Measurements from ENCODE around the gene EML6.

Gene EML6

GRCh38 chr2:54999182-54999581 is 275.7 kb downstream of the EML6 start:
- DNase-seq (ENCODE audit: low read depth in 2 of 2) = no peak

GRCh38 chr2:55000341-55000740 is 276.9 kb downstream of the EML6 start:
- DNase-seq (ENCODE audit: low read depth in 2 of 2) = no peak

- no peak for DNase-seq (ENCODE audit: low read depth in 2 of 2)
Observed at GRCh38 chr2:55001716-55002115, 278.3 kb downstream of the EML6 start.

- no peak for DNase-seq (ENCODE audit: low read depth in 2 of 2)
Observed at GRCh38 chr2:55003706-55004639, 280.5 kb downstream of the EML6 start.

GRCh38 chr2:55006306-55006705 is 282.8 kb downstream of the EML6 start:
- no peak for DNase-seq (ENCODE audit: low read depth in 2 of 2)

GRCh38 chr2:55009277-55010060 is 286.0 kb downstream of the EML6 start:
- DNase-seq (ENCODE audit: low read depth in 2 of 2) = no peak

GRCh38 chr2:55010149-55010591 is 286.7 kb downstream of the EML6 start:
- DNase-seq (ENCODE audit: low read depth in 2 of 2) = peak in 1 of 2 donors; percentile 9

- no peak for DNase-seq (ENCODE audit: low read depth in 2 of 2)
Observed at GRCh38 chr2:55010915-55011314, 287.5 kb downstream of the EML6 start.

GRCh38 chr2:55011831-55012671 is 288.6 kb downstream of the EML6 start:
- no peak for DNase-seq (ENCODE audit: low read depth in 2 of 2)

GRCh38 chr2:55012672-55013484 is 289.4 kb downstream of the EML6 start:
- DNase-seq (ENCODE audit: low read depth in 2 of 2) = no peak

- DNase-seq (ENCODE audit: low read depth in 2 of 2) = no peak
Observed at GRCh38 chr2:55013936-55014335, 290.5 kb downstream of the EML6 start.

- no peak for DNase-seq (ENCODE audit: low read depth in 2 of 2)
Observed at GRCh38 chr2:55014962-55015939, 291.8 kb downstream of the EML6 start.

GRCh38 chr2:55017428-55017827 is 294.0 kb downstream of the EML6 start:
- DNase-seq (ENCODE audit: low read depth in 2 of 2) = no peak

- no peak for DNase-seq (ENCODE audit: low read depth in 2 of 2)
Observed at GRCh38 chr2:55017880-55018279, 294.4 kb downstream of the EML6 start.

GRCh38 chr2:55018619-55019018 is 295.2 kb downstream of the EML6 start:
- DNase-seq (ENCODE audit: low read depth in 2 of 2) = no peak

GRCh38 chr2:55019526-55020258 is 296.2 kb downstream of the EML6 start:
- DNase-seq (ENCODE audit: low read depth in 2 of 2) = no peak

Data from stimulated activated CD4-positive, alpha-beta T cell treated with anti-CD3 and anti-CD28 coated beads, Interleukin-4, amount 100 ng/mL, for 48 hours (primary cell).